Peyer's patch (tissue), 4 donors: ENCODE measurements around the gene CHI3L2. TPM values are rescaled to one million over a fixed set of nuclear protein-coding genes. Genes with fewer than 3 reads are reported as not detected.
A peak's percentile ranks its signal among the peaks of the same experiment; 100 is the strongest.

Source experiments
- DNase-seq, 3 donors: peaks; one replicate each; pipeline ENCODE4 v3.0.0-alpha.2; 2017 to 2019
- H3K27ac ChIP-seq, 4 donors: fragments of 200-600 bp; sonication (generic); one replicate each; pipeline ENCODE4 v1.5.1; 2016 to 2019
- H3K27me3 ChIP-seq, 2 donors: fragments of 200-600 bp; sonication (generic); one replicate each; pipeline ENCODE4 v1.5.1; 2019
- H3K36me3 ChIP-seq, 3 donors: fragments of 200-600 bp; sonication (generic); one replicate each; pipeline ENCODE4 v1.5.1; 2016 to 2019
- H3K4me1 ChIP-seq, 4 donors: fragments of 200-600 bp; sonication (generic); one replicate each; pipeline ENCODE4 v1.5.1; 2016 to 2019
- H3K4me3 ChIP-seq, 4 donors: fragments of 200-600 bp; sonication (generic); 1 replicate in 3 of 4; 2 replicates in 1 of 4; pipeline ENCODE4 v1.5.1; 2016 to 2019; ENCODE audit warnings: mild to moderate bottlenecking in 1 of 4
- H3K9me3 ChIP-seq, 4 donors: fragments of 200-600 bp; sonication (generic); one replicate each; pipeline ENCODE4 v1.5.1; 2016 to 2019; ENCODE audit warnings: mild to moderate bottlenecking in 1 of 4
- CTCF ChIP-seq, 6 experiments: fragments of 450-650 bp in 4 of 6; fragments of 200-600 bp in 2 of 6; sonication (generic) in 1 of 6; IDR thresholded peaks; one replicate each; pipeline ENCODE4 v1.5.1; 2017 to 2019; ENCODE audit warnings: antibody characterized with exemption in 6 of 6, mild to moderate bottlenecking in 3 of 6, moderate library complexity in 1 of 6
- POLR2A ChIP-seq, 2 donors: fragments of 450-650 bp; IDR thresholded peaks; one replicate each; pipeline ENCODE4 v1.5.1; 2017; ENCODE audit warnings: antibody characterized with exemption in 2 of 2, mild to moderate bottlenecking in 2 of 2, moderate library complexity in 2 of 2
- total RNA-seq, 4 donors: library from RNA; depleted of rRNA; stranded (reverse); fragments of >200 nt; gene quantifications; one replicate each; pipeline ENCODE4 v1.1.0, GENCODE V29; 2016

The CHI3L2 gene
- total RNA-seq, result 10 to 100 TPM in 1 of 4 donors, 1 to 10 TPM in 1, under 1 TPM in 1, not detected in 1; 0.67 to 14.0 (median 3.3) TPM

- Histone ChIP-seq H3K4me3 (no peak within 1 kb of the TSS), H3K27ac (peak within 1 kb of the TSS in 1 of 4 donors; percentile 61), H3K9me3 (no peaks in the 10 kb centered on the region), H3K4me1 (peaks cover 0 to 9% (median 6%) of the 10 kb centered on the region in 4 donors), H3K36me3 (no peaks in the 10 kb centered on the region), H3K27me3 (no peaks in the 10 kb centered on the region)
- no peak for DNase-seq
- no peak for TF ChIP-seq CTCF (IDR thresholded peaks at IDR 0.05)
- no peak for TF ChIP-seq POLR2A (IDR thresholded peaks at IDR 0.05)
Measured at GRCh38 chr1:111227434-111227833, at the start of gene CHI3L2. Gene CHI3L2 (plus strand): TSS chr1:111227713. CDS start chr1:111227730, 17 bp downstream.

GRCh38 chr1:111179968-111180533 lies 47.5 kb upstream of the CHI3L2 start:
- H3K4me3 ChIP-seq, result no peak overlapping the region
- DNase-seq, result no peak
- TF ChIP-seq POLR2A (IDR thresholded peaks at IDR 0.05) (no peak), CTCF (IDR thresholded peaks at IDR 0.05) (no peak)
- H3K4me1 ChIP-seq, result no peaks in the 10 kb centered on the region
- no peaks in the 10 kb centered on the region for H3K27me3 ChIP-seq
- H3K9me3 ChIP-seq, result no peaks in the 10 kb centered on the region
- no peak overlapping the region for H3K27ac ChIP-seq
- H3K36me3 ChIP-seq, result peaks cover 0 to 42% (median 0%) of the 10 kb centered on the region in 3 donors

- no peak for TF ChIP-seq POLR2A (IDR thresholded peaks at IDR 0.05)
- no peak for TF ChIP-seq CTCF (IDR thresholded peaks at IDR 0.05)
- H3K4me1 ChIP-seq, result no peaks in the 10 kb centered on the region
- H3K4me3 ChIP-seq, result no peak overlapping the region
- no peak overlapping the region for H3K27ac ChIP-seq
- no peaks in the 10 kb centered on the region for H3K27me3 ChIP-seq
- no peaks in the 10 kb centered on the region for H3K9me3 ChIP-seq
- peaks cover 0 to 53% (median 0%) of the 10 kb centered on the region in 3 donors for H3K36me3 ChIP-seq
- DNase-seq, result no peak
Measured at GRCh38 chr1:111182052-111182451, 45.5 kb upstream of the CHI3L2 start.

GRCh38 chr1:111183308-111184069 lies 44.0 kb upstream of the CHI3L2 start:
- Histone ChIP-seq H3K9me3 (no peaks in the 10 kb centered on the region), H3K27me3 (no peaks in the 10 kb centered on the region), H3K4me1 (no peaks in the 10 kb centered on the region), H3K4me3 (no peak overlapping the region), H3K27ac (no peak overlapping the region), H3K36me3 (peaks cover 0 to 56% (median 0%) of the 10 kb centered on the region in 3 donors)
- DNase-seq, result no peak
- TF ChIP-seq CTCF (IDR thresholded peaks at IDR 0.05) (no peak), POLR2A (IDR thresholded peaks at IDR 0.05) (no peak)

GRCh38 chr1:111184663-111185062 lies 42.9 kb upstream of the CHI3L2 start:
- no peak for DNase-seq
- no peaks in the 10 kb centered on the region for H3K4me1 ChIP-seq
- peaks cover 0 to 65% (median 0%) of the 10 kb centered on the region in 3 donors for H3K36me3 ChIP-seq
- TF ChIP-seq POLR2A (IDR thresholded peaks at IDR 0.05) (no peak), CTCF (IDR thresholded peaks at IDR 0.05) (no peak)
- H3K9me3 ChIP-seq, result no peaks in the 10 kb centered on the region
- no peak overlapping the region for H3K4me3 ChIP-seq
- H3K27me3 ChIP-seq, result no peaks in the 10 kb centered on the region
- H3K27ac ChIP-seq, result no peak overlapping the region
